Spleen (tissue), 11 donors: ENCODE results near the gene STYXL1. TPM values are rescaled to one million over a fixed set of nuclear protein-coding genes. Genes with fewer than 3 reads are reported as not detected.
A peak's percentile ranks its signal among the peaks of the same experiment; 100 is the strongest.

Source experiments
- DNase-seq: peaks from one replicate; pipeline ENCODE4 v3.0.0-alpha.2; 2020
- H3K27ac ChIP-seq, 8 donors: fragments of 200-600 bp; sonication (generic) in 7 of 8; 1 replicate in 4 of 8; 2 replicates in 4 of 8; pipeline versions ENCODE4 v1.5.0 to v1.8.0; 2016 to 2021; ENCODE audit warnings: inconsistent platforms in 4 of 8, mild to moderate bottlenecking in 4 of 8, moderate library complexity in 1 of 8
- H3K27me3 ChIP-seq, 7 donors: fragments of 200-600 bp; sonication (generic) in 6 of 7; replicated peaks in 1 of 7; 1 replicate in 4 of 7; 2 replicates in 3 of 7; pipeline versions ENCODE4 v1.5.0 to v1.8.0; 2016 to 2021; ENCODE audit warnings: inconsistent platforms in 3 of 7, mild to moderate bottlenecking in 1 of 7
- H3K36me3 ChIP-seq, 6 donors: fragments of 200-600 bp; sonication (generic) in 5 of 6; 1 replicate in 4 of 6; 2 replicates in 2 of 6; pipeline versions ENCODE4 v1.5.0 to v1.8.0; 2016 to 2021; ENCODE audit warnings: inconsistent platforms in 2 of 6
- H3K4me1 ChIP-seq, 6 donors: fragments of 200-600 bp; sonication (generic) in 5 of 6; 1 replicate in 3 of 6; 2 replicates in 3 of 6; pipeline versions ENCODE4 v1.5.0 to v1.8.0; 2016 to 2021; ENCODE audit warnings: inconsistent platforms in 3 of 6
- H3K4me3 ChIP-seq, 8 donors: fragments of 200-600 bp; sonication (generic) in 7 of 8; 1 replicate in 4 of 8; 2 replicates in 4 of 8; pipeline versions ENCODE4 v1.5.0 to v1.8.0; 2016 to 2021; ENCODE audit warnings: inconsistent platforms in 4 of 8, mild to moderate bottlenecking in 4 of 8, moderate library complexity in 2 of 8
- H3K9me3 ChIP-seq, 8 donors: fragments of 200-600 bp; sonication (generic) in 7 of 8; 1 replicate in 4 of 8; 2 replicates in 4 of 8; pipeline versions ENCODE4 v1.5.0 to v1.8.0; 2016 to 2021; ENCODE audit warnings: inconsistent platforms in 4 of 8
- POLR2A ChIP-seq, 3 donors: fragments of 450-650 bp; IDR thresholded peaks; one replicate each; pipeline ENCODE4 v1.5.1; 2017; ENCODE audit warnings: antibody characterized with exemption in 3 of 3, mild to moderate bottlenecking in 1 of 3
- POLR2AphosphoS5 ChIP-seq, 3 donors: sonication (generic); formaldehyde crosslinking; IDR thresholded peaks; one replicate each; pipeline ENCODE4 v1.5.1; 2017; ENCODE audit warnings: antibody characterized with exemption in 3 of 3
- WGBS, 5 donors: extraction: QIAGEN DNeasy Blood & Tissue Kit in 3 of 5; methylation state at CpG; one replicate each; pipeline versions ENCODE4 v1.1.5 to v1.1.7; 2013 to 2018; 5-methylcytosine and 5-hydroxymethylcytosine counted together
- intact Hi-C: fragments of 100-400 bp; cut with DNase I; formaldehyde crosslinking; loops from one replicate; pipeline ENCODE4 v1.15.0; 2023; ENCODE audit warnings: low total_unique reads
- polyA plus RNA-seq, 3 donors: library from polyadenylated mRNA; stranded (reverse); fragments of 200-250 nt; gene quantifications; one replicate each; pipeline ENCODE4 v1.2.1, GENCODE V29; 2013
- total RNA-seq, 7 donors: library from RNA; depleted of rRNA in 3 of 7; stranded (reverse); fragments of >200 nt in 3 of 7; fragmentation: NEBNext Ultra II Directional in 4 of 7; extraction: Animal tissue kit (Norgen Biotek cat#: 25700) in 4 of 7; gene quantifications; one replicate each; pipeline versions ENCODE4 v1.1.0 to v1.2.1, GENCODE V29; 2016 to 2021
- TF ChIP-seq, protein P1 (sequence below), 11 experiments: fragments of 200-600 bp in 7 of 11; fragments of 450-650 bp in 4 of 11; sonication (generic) in 4 of 11; IDR thresholded peaks in 8 of 11; conservative IDR thresholded peaks in 3 of 11; 1 replicate in 7 of 11; 2 replicates in 4 of 11; pipeline versions ENCODE4 v1.4.0 to v1.8.0; 2016 to 2021; ENCODE audit warnings: antibody characterized with exemption in 11 of 11, inconsistent platforms in 4 of 11, mild to moderate bottlenecking in 1 of 11
- donor health status: healthy with polysubstance abuse.
- donor health status: DM: no; HTN: no; CAD: no; lungs with moderate emphysema.
- donor health status: DM: no; HTN: no; CAD: no.
- donor health status: Bipolar disorder and iron deficiency.
- donor health status: healthy.
- donor health status: DM: no; HTN: no; CAD: no.
- donor health status: DM: yes; HTN: yes; CAD: no.

Gene STYXL1
- total and polyA plus RNA-seq, 10 donors, result 18.3 to 60.4 (median 34.4) TPM

DNA sequence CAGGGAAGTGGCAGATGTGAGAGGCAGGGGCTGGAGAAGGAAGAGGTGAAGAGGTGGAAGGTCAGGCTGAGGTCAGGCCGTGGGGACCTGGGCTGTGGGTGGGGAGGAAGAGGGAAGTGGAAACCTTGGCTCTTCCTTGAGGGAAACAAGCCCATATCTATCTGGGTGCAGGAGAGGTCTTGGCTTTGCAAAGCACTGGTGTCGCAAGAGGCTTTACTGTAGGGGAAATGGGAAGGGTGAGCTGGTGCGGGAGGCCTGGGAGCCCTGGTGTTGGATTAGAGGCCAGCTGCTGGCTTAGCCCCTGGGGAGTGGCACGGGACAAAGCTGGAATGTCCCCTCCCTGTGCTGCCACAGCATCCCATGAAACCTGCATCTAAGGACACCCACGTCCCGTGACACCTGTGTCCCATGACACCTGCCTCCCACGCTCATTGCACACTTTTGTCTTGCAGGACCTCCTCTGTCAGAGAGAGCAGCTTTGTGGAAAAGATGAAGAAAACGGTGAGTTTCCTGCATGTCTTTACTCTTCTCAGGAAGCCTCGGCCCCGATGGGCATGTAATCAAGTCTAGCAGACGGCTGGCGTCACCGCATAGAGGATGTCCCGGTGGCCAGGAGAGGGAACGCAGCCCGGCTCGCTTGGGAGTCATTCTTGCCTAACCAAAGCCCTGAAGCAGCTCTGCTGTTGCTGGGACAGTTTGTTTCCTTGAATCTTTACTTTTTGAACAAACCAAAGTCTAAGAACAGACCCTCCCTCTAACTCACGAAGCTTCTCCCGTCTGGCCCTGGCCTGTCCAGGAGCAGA, 75.6 kb downstream of the STYXL1 start:
- no peak overlapping the region for H3K4me3 ChIP-seq
- H3K36me3 ChIP-seq, result peaks cover 0 to 83% (median 22%) of the 10 kb centered on the region in 6 donors
- WGBS, 5 donors, result 50 to 75% (median 61%) methylated on average over 19 of the region's 19 CpGs
- no peaks in the 10 kb centered on the region for H3K27me3 ChIP-seq
- H3K9me3 ChIP-seq, result no peaks in the 10 kb centered on the region
- peaks cover 10 to 47% (median 32%) of the 10 kb centered on the region in 6 donors for H3K4me1 ChIP-seq
- intact Hi-C loops, result no loop called here
- TF ChIP-seq POLR2A (IDR thresholded peaks at IDR 0.05) (no peak), POLR2AphosphoS5 (IDR thresholded peaks at IDR 0.05) (peak in 2 of 3 donors; percentile 46 to 51)
- TF ChIP-seq, protein P1, sequence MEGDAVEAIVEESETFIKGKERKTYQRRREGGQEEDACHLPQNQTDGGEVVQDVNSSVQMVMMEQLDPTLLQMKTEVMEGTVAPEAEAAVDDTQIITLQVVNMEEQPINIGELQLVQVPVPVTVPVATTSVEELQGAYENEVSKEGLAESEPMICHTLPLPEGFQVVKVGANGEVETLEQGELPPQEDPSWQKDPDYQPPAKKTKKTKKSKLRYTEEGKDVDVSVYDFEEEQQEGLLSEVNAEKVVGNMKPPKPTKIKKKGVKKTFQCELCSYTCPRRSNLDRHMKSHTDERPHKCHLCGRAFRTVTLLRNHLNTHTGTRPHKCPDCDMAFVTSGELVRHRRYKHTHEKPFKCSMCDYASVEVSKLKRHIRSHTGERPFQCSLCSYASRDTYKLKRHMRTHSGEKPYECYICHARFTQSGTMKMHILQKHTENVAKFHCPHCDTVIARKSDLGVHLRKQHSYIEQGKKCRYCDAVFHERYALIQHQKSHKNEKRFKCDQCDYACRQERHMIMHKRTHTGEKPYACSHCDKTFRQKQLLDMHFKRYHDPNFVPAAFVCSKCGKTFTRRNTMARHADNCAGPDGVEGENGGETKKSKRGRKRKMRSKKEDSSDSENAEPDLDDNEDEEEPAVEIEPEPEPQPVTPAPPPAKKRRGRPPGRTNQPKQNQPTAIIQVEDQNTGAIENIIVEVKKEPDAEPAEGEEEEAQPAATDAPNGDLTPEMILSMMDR (IDR thresholded peaks at IDR 0.05 in 8 of 11, conservative IDR thresholded peaks at IDR 0.05 in 3 of 11), result peak in 1 of 11 experiments; percentile 8
- H3K27ac ChIP-seq, result peak overlapping the region in 3 of 8 donors; percentile 32 to 51 (median 38)
- DNase-seq, result peak; percentile 81

DNA sequence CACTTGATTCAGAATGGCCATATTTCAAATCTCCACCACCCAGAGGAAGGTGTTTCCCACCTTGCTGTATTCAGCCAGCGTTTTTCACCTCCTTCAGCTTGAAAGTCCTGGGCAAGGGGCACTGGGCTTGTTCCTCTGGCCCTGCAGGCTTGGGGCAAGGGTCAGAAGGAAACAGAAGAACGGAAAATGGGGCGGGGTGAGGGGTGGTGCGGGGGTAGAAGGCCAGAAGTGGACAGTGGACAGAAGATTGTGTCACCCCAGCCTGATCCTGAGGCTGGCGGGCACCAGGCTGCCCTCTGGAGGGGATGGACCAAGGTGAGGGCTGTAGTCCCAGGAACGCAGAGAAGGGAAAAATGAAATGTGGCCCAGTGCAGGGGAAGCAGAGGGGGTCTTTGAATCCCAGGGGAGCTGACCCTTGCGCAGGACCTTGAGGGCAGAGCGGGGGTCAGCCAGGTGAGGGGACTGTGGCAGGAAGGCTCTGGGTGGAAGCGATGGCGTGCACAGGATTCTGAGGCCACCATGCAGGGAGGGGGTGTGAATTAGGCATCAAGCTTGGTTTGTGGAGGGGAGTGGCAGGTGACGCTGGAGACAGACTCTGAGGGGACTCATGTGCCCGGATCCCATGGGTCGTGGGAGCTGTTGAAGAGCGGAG, 76.4 kb downstream of the STYXL1 start:
- 77 to 83% (median 80%) methylated on average over 14 of the region's 14 CpGs for WGBS, 5 donors
- intact Hi-C loops, result no loop called here
- Histone ChIP-seq H3K27me3 (no peaks in the 10 kb centered on the region), H3K4me1 (peaks cover 10 to 55% (median 39%) of the 10 kb centered on the region in 6 donors), H3K27ac (peak overlapping the region in 3 of 8 donors; percentile 32 to 51 (median 38)), H3K36me3 (peaks cover 0 to 84% (median 21%) of the 10 kb centered on the region in 6 donors), H3K4me3 (no peak overlapping the region), H3K9me3 (no peaks in the 10 kb centered on the region)
- TF ChIP-seq POLR2A (IDR thresholded peaks at IDR 0.05), result no peak
- peak in 1 of 3 donors; percentile 35 for TF ChIP-seq POLR2AphosphoS5 (IDR thresholded peaks at IDR 0.05)
- DNase-seq, result no peak

DNA sequence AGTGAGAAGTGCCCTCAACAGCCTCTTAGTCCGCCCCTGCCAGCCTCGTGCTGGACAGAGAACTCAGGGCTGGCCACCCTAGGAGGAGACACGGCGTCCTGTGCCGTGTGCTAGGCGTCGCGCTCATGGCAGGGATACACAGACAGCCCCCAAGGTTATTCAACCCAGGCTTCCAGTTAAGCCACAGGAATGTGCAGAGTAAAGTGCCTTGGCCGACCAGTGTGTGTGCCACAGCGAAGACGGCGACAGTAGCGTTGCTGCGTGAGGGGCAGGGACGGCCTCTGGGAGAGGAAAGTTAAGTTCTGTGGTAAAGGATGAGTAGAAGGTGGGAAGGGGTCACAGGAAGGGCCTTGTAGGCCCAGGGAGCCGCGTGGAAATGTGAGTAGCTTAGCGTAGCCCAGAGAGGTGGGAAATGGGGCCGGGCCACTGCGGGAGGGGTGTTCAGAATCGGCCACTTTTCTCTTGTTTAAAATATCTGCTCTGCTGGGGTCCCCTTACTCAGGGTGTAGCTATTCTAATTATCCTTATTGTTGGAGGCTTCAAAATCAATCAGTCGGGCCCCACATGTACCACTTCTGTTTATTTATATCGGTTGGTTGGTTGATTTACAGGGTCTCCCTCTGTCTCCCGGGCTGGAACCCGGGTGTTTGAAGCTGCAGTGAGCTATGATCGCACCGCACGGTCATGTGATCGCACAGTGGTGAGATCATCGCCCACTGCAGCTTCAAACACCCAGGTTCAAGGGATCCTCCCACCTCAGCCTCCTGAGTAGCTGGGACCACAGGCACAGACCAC, 77.9 kb downstream of the STYXL1 start:
- peak overlapping the region in 1 of 8 donors; percentile 14 for H3K27ac ChIP-seq
- peaks cover 17 to 70% (median 48%) of the 10 kb centered on the region in 6 donors for H3K4me1 ChIP-seq
- H3K9me3 ChIP-seq, result no peaks in the 10 kb centered on the region
- DNase-seq, result peak; percentile 59
- WGBS, 5 donors, result 92 to 95% (median 94%) methylated on average over 30 of the region's 30 CpGs
- no peak overlapping the region for H3K4me3 ChIP-seq
- intact Hi-C loops, result no loop called here
- no peaks in the 10 kb centered on the region for H3K27me3 ChIP-seq
- no peak for TF ChIP-seq POLR2A (IDR thresholded peaks at IDR 0.05)
- H3K36me3 ChIP-seq, result peaks cover 0 to 86% (median 21%) of the 10 kb centered on the region in 6 donors

DNA sequence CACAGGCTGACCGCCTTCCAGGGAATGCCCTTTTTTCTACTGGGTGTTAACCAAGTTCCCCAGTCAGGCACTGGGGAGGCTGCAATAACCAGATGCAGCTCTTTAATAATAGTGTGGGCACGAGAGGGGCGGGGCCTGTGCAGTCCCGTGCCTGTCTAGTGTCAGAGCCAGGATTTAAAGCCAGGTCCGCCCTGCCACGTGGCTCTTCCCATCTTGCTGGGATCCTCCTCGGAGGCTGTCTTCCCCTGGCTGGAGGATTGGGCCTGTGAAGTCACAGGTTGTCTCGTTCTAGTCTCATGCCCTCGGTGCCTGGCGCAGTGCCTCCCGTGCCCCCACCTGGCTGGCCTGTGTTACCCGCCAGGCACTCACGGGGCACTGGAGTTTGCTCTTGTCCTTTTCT, 78.6 kb downstream of the STYXL1 start:
- TF ChIP-seq POLR2AphosphoS5 (IDR thresholded peaks at IDR 0.05) (peak in 1 of 3 donors; percentile 5), POLR2A (IDR thresholded peaks at IDR 0.05) (no peak)
- TF ChIP-seq, protein P1 (IDR thresholded peaks at IDR 0.05 in 8 of 11, conservative IDR thresholded peaks at IDR 0.05 in 3 of 11), result no peak
- Histone ChIP-seq H3K4me1 (peaks cover 17 to 77% (median 52%) of the 10 kb centered on the region in 6 donors), H3K27ac (peak overlapping the region in 5 of 8 donors; percentile 14 to 62 (median 62)), H3K4me3 (no peak overlapping the region), H3K9me3 (no peaks in the 10 kb centered on the region), H3K36me3 (peaks cover 0 to 83% (median 21%) of the 10 kb centered on the region in 6 donors), H3K27me3 (no peaks in the 10 kb centered on the region)
- DNase-seq, result peak; percentile 59
- whole genome bisulfite sequencing, 5 donors, result 86 to 92% (median 91%) methylated on average over 9 to 13 of the region's 13 CpGs
- intact Hi-C loops, result no loop called here
